SJCRH30 (cell line): Measurements from ENCODE around the gene SLC13A4. TPM values are rescaled to one million over a fixed set of nuclear protein-coding genes. Genes with fewer than 3 reads are reported as not detected.
"Not testable (repeated sequence)": the region's sequence is repeated elsewhere in the genome, so short reads cannot be mapped to it uniquely, and the experiment has no call there.

Experiments
- DNase-seq, 2 experiments: peaks; one replicate each; pipeline ENCODE4 v3.0.0-alpha.2; 2015 to 2020
- H3K27ac ChIP-seq: fragments of 250-450 bp; sonication (Bioruptor Pico); 2 replicates; pipeline ENCODE4 v1.5.1; 2020; ENCODE audit warnings: mild to moderate bottlenecking, moderate library complexity
- H3K27me3 ChIP-seq: fragments of 250-450 bp; sonication (Bioruptor Pico); 2 replicates; pipeline ENCODE4 v1.5.1; 2020; ENCODE audit warnings: mild to moderate bottlenecking, moderate library complexity
- H3K36me3 ChIP-seq: fragments of 250-450 bp; sonication (Bioruptor Pico); 2 replicates; pipeline ENCODE4 v1.5.1; 2020; ENCODE audit warnings: mild to moderate bottlenecking, moderate library complexity
- H3K4me1 ChIP-seq: fragments of 250-450 bp; sonication (Bioruptor Pico); 2 replicates; pipeline ENCODE4 v1.5.1; 2020; ENCODE audit warnings: mild to moderate bottlenecking, moderate library complexity
- H3K4me3 ChIP-seq: fragments of 250-450 bp; sonication (Bioruptor Pico); 2 replicates; pipeline ENCODE4 v1.5.1; 2020; ENCODE audit warnings: mild to moderate bottlenecking, moderate library complexity
- H3K9me3 ChIP-seq: fragments of 250-450 bp; sonication (Bioruptor Pico); replicated peaks from 2 replicates; pipeline ENCODE4 v1.5.1; 2020; ENCODE audit warnings: mild to moderate bottlenecking, moderate library complexity
- total RNA-seq: library from RNA; depleted of rRNA; stranded (reverse); fragments of >200 nt; shearing (Covaris generic); gene quantifications from 2 replicates; pipeline ENCODE4 v1.2.3, GENCODE V29; 2014

Gene SLC13A4
- total RNA-seq, 1 experiment from 2014 or later = 0.08 TPM

- H3K36me3 ChIP-seq = peaks cover 11% of the 10 kb centered on the region
Observed at GRCh38 chr7:135682191-135682590, 45.8 kb downstream of the SLC13A4 start.

DNA sequence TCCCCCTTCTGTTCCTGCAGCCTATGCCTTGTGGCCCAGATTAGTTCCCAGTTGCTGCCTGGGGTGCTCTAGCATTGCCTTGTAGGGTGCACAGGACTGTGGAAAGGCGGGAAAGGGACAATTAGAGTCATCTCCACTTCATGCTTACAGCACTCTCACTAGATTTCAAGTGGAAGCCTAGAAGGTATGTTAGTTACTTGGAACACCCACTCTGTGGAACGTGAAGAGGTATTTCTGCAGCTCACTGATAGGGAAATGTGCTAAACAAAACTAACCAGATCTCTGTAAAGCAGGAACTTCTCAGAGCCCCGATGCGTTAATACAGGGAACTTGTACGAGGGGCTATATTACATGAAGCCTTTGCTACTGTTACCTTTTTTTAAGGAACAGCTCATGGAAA is 46.2 kb downstream of the SLC13A4 start:
- no peak for DNase-seq
- H3K9me3 ChIP-seq = no peaks in the 10 kb centered on the region
- H3K36me3 ChIP-seq = peaks cover 12% of the 10 kb centered on the region
- H3K4me1 ChIP-seq = peaks cover 35% of the 10 kb centered on the region
- H3K27me3 ChIP-seq = no peaks in the 10 kb centered on the region
- H3K27ac ChIP-seq = no peak overlapping the region
- no peak overlapping the region for H3K4me3 ChIP-seq

More at GRCh38 chr7:135682191-135682590, 45.8 kb downstream of the SLC13A4 start:
- no peaks in the 10 kb centered on the region for H3K9me3 ChIP-seq
- no peak overlapping the region for H3K4me3 ChIP-seq
- no peak overlapping the region for H3K27ac ChIP-seq
- peaks cover 35% of the 10 kb centered on the region for H3K4me1 ChIP-seq
- DNase-seq = no peak
- H3K27me3 ChIP-seq = no peaks in the 10 kb centered on the region

GRCh38 chr7:135678612-135679575 is 49.1 kb downstream of the SLC13A4 start:
- H3K27ac ChIP-seq = peak overlapping the region; percentile 80
- peaks cover 32% of the 10 kb centered on the region for H3K36me3 ChIP-seq
- no peak overlapping the region for H3K4me3 ChIP-seq
- peaks cover 30% of the 10 kb centered on the region for H3K4me1 ChIP-seq
- no peaks in the 10 kb centered on the region for H3K9me3 ChIP-seq
- H3K27me3 ChIP-seq = no peaks in the 10 kb centered on the region
- peak; percentile 40 to 47 for DNase-seq

- H3K27ac ChIP-seq = no peak overlapping the region; the same call in 1 of the 2 replicates
- H3K4me1 ChIP-seq = peaks cover 22% of the 10 kb centered on the region
- no peaks in the 10 kb centered on the region; the same call in 1 of the 2 replicates for H3K9me3 ChIP-seq
- H3K27me3 ChIP-seq = no peaks in the 10 kb centered on the region
- no peak overlapping the region for H3K4me3 ChIP-seq
- H3K36me3 ChIP-seq = peaks cover 29% of the 10 kb centered on the region
- peak in 1 of 2 experiments; percentile 22 for DNase-seq
Observed at GRCh38 chr7:135673360-135673706, 54.7 kb downstream of the SLC13A4 start.

- Histone ChIP-seq H3K4me3 (no peak overlapping the region), H3K4me1 (peaks cover 17% of the 10 kb centered on the region), H3K36me3 (peaks cover 27% of the 10 kb centered on the region; the same call in 1 of the 2 replicates), H3K27ac (no peak overlapping the region; the same call in 1 of the 2 replicates), H3K9me3 (no peaks in the 10 kb centered on the region; the same call in 1 of the 2 replicates), H3K27me3 (no peaks in the 10 kb centered on the region)
- peak; percentile 48 to 86 for DNase-seq
Observed at GRCh38 chr7:135672560-135673359, 55.2 kb downstream of the SLC13A4 start.

DNA sequence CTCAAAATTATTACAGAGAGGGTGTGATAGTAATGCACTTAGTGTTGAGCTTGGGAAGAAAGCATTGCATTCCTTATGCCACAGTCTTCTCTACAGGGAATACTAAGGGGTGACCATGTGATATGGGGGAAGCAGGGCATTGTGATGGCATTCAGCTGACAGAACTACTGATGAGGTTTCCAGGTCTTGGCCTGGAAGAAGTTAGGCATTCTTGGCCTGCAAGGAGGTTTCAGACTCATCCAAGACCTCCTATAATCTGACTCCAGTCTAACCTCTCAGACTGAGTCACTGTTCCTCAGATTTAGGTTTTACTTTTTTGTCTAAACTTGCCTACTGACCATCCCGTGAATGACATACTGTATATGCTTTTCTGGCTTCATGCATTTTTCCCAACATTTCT is 57.8 kb downstream of the SLC13A4 start:
- Histone ChIP-seq H3K9me3 (no peaks in the 10 kb centered on the region; the same call in 1 of the 2 replicates), H3K4me1 (peaks cover 13% of the 10 kb centered on the region), H3K36me3 (peaks cover 14% of the 10 kb centered on the region; the same call in 1 of the 2 replicates), H3K27ac (no peak overlapping the region), H3K27me3 (no peaks in the 10 kb centered on the region), H3K4me3 (no peak overlapping the region)
- DNase-seq = no peak

DNA sequence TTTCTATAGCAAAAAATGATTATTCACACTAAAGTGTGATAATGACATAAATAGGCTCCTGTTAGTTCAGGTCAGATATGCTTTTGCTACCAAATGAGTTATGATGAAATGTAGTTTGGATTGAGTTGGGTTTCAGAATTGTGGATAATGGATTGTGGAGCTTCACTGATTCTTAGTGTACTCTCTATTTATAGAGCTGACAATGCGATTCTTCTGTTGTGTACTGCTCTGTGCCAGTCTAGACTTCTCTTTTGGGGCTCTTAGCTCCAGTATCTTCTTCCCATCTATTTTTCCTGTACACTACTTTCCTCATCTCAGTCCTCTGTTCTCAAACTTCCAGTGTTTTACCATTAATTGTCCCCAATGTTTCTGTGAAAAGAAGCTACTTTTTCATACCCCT is 58.2 kb downstream of the SLC13A4 start:
- Histone ChIP-seq H3K27ac (no peak overlapping the region), H3K27me3 (no peaks in the 10 kb centered on the region), H3K4me3 (no peak overlapping the region), H3K4me1 (peaks cover 17% of the 10 kb centered on the region), H3K9me3 (no peaks in the 10 kb centered on the region; the same call in 1 of the 2 replicates), H3K36me3 (peaks cover 10% of the 10 kb centered on the region; the same call in 1 of the 2 replicates)
- DNase-seq = no peak

DNA sequence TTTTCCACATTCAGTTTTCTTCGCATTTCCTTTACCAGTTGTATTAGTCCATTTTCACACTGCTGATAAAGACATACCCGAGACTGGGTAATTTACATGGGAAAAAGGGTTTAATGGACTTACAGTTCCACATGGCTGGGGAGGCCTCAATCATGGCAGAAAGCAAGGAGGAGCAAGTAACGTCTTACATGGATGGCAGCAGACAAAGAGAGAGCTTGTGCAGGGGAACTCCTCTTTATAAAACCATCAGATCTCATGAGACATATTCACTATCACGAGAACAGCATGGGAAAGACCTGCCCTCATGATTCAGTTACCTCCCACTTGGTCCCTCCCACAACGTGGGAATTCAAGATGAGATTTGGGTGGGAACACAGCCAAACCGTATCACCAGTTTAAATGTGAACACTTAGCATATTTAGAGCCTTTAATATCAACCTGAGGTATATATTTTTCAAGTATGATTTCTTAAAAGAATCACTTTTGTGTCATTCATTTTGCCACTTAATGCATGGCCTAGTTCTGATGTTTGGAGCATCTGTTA is 59.1 kb downstream of the SLC13A4 start:
- H3K4me1 ChIP-seq = peaks cover 22% of the 10 kb centered on the region
- H3K27ac ChIP-seq, H3K4me3 ChIP-seq, H3K9me3 ChIP-seq, H3K27me3 ChIP-seq, H3K36me3 ChIP-seq, DNase-seq: not testable (repeated sequence)

GRCh38 chr7:135667626-135668025 is 60.4 kb downstream of the SLC13A4 start:
- not testable (repeated sequence) for H3K27me3 ChIP-seq, H3K4me3 ChIP-seq
- peaks cover 19% of the 10 kb centered on the region for H3K4me1 ChIP-seq

GRCh38 chr7:135666846-135667245 is 61.1 kb downstream of the SLC13A4 start:
- Histone ChIP-seq H3K4me3 (no peak overlapping the region), H3K9me3 (no peaks in the 10 kb centered on the region; the same call in 1 of the 2 replicates), H3K36me3 (0 out of 2 replicates have a peak, but pooled peaks cover 3% of the 10 kb centered on the region), H3K4me1 (peaks cover 16% of the 10 kb centered on the region), H3K27me3 (no peaks in the 10 kb centered on the region), H3K27ac (no peak overlapping the region)
- no peak for DNase-seq

More at GRCh38 chr7:135667626-135668025, 60.4 kb downstream of the SLC13A4 start:
- not testable (repeated sequence) for H3K9me3 ChIP-seq, H3K27ac ChIP-seq, H3K36me3 ChIP-seq, DNase-seq

- Histone ChIP-seq H3K36me3 (0 out of 2 replicates have a peak, but pooled peaks cover 3% of the 10 kb centered on the region), H3K27ac (no peak overlapping the region)
Observed at GRCh38 chr7:135666156-135666555, 61.8 kb downstream of the SLC13A4 start.

GRCh38 chr7:135665042-135665441 is 62.9 kb downstream of the SLC13A4 start:
- H3K36me3 ChIP-seq = 0 out of 2 replicates have a peak, but pooled peaks cover 3% of the 10 kb centered on the region
- DNase-seq = no peak
- H3K9me3 ChIP-seq = no peaks in the 10 kb centered on the region; the same call in 1 of the 2 replicates
- H3K4me3 ChIP-seq = no peak overlapping the region
- H3K27me3 ChIP-seq = no peaks in the 10 kb centered on the region
- H3K4me1 ChIP-seq = peaks cover 22% of the 10 kb centered on the region
- peak overlapping the region; percentile 94 for H3K27ac ChIP-seq

More at GRCh38 chr7:135666156-135666555, 61.8 kb downstream of the SLC13A4 start:
- H3K27me3 ChIP-seq = no peaks in the 10 kb centered on the region
- no peak overlapping the region for H3K4me3 ChIP-seq
- no peak for DNase-seq
- peaks cover 22% of the 10 kb centered on the region for H3K4me1 ChIP-seq
- H3K9me3 ChIP-seq = no peaks in the 10 kb centered on the region; the same call in 1 of the 2 replicates

GRCh38 chr7:135664046-135664589 is 63.9 kb downstream of the SLC13A4 start:
- peak overlapping the region; percentile 94 for H3K27ac ChIP-seq
- DNase-seq = peak; percentile 76 to 88
- H3K4me3 ChIP-seq = peak overlapping the region; percentile 95

More at GRCh38 chr7:135664046-135664589, 63.9 kb downstream of the SLC13A4 start:
- H3K36me3 ChIP-seq = 0 out of 2 replicates have a peak, but pooled peaks cover 3% of the 10 kb centered on the region
- H3K4me1 ChIP-seq = peaks cover 22% of the 10 kb centered on the region
- H3K9me3 ChIP-seq = no peaks in the 10 kb centered on the region; the same call in 1 of the 2 replicates
- no peaks in the 10 kb centered on the region for H3K27me3 ChIP-seq
